HUDEP-2 (cell line): ENCODE data around the gene GLB1L2.

Experiments
- DNase-seq, 76 experiments: peaks; one replicate each; lab custom pipeline; 2025; ENCODE audit not compliant: unreplicated experiment in 76 of 76; lab: John Stamatoyannopoulos, UW

Gene GLB1L2

DNA sequence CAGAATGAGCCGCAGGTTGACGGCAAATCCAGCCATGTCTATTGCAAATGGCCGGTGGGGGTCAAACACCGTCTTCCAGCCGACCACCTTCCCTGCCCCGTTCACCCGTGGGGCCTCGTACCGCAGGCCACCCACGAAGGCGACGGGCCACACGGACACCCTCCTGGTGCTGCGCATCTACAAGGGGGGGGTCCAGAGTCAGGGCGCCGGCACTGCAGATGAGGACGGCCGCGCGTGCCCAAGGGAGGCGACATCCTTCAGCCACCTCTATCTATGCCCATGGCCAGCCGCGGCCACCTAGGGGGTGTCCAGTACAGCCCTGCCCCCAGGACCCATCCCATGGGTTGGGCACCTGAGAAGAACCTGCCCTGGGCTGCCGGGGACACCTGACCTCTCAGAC, 51.0 kb downstream of the GLB1L2 start:
- no peak for DNase-seq

DNA sequence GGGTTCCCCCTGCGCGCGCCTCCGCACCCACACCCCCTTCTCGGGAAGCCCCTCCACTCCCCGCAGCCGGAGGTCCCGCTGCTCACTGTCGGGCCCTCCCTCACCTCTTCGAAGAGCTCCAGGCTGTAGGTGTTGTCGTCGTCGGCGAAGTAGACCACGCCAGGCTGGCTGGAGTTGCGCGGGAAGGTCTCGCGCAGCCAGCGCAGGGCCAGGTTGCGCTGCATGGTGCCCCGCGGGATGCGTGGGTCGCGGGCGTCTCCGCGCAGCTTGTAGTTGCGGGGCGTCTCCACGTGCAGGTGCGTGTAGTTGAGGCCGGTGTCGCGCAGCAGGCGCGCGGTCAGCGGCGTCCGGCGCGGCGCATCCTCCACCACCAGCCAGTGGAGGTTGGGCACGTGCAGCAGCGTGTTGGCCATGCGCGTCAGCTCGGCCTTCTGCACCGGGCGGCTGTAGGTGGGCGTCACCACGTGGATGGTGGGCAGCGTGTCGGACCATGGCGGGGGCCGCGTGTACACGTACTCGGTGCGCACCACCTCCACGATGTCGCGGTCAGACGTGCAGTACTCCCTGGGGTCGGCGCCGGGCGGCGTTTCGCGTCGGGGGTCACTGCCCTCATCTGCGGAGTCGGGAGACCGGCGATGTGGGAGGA, 51.9 kb downstream of the GLB1L2 start:
- DNase-seq: no peak

DNA sequence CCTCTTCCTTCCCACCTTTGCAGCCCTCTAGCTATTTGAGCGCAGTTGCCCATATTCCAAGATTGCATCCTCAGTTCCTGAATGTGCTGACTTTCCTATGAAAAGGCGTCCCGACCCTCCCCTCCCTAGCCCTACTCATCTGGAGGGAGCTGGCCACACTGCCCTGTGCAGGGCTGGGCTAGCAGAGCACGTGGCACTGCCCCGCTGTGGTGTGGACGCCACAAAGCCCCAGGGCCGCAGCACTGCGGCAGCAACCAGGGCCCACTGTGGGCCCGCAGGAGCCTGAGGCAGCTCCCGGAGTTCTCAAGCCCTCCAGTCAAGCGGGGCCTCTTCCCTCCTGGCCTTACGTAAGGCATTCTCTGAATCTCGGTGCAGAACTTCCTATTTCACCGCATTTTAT, 52.6 kb downstream of the GLB1L2 start:
- no peak for DNase-seq

DNA sequence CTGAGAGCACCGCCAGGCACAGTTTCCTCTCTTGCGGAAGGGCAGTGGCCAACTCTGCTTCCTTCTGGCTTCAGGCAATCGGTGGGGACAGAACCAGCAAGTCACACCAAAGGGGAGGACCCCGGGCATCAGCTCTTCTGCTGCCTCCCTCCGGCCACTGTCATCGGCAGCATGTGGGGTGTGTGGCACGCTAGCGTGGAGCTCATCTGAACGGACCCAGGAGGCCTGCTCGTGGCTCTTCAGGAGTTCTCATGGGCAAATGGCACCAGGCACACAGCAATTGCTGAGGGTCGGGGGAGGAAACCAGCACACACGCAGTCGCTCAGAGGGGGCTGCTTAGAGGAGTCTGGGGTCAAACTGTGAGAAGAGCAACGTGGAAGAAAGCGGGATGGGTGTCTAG, 53.4 kb downstream of the GLB1L2 start:
- DNase-seq: no peak

DNA sequence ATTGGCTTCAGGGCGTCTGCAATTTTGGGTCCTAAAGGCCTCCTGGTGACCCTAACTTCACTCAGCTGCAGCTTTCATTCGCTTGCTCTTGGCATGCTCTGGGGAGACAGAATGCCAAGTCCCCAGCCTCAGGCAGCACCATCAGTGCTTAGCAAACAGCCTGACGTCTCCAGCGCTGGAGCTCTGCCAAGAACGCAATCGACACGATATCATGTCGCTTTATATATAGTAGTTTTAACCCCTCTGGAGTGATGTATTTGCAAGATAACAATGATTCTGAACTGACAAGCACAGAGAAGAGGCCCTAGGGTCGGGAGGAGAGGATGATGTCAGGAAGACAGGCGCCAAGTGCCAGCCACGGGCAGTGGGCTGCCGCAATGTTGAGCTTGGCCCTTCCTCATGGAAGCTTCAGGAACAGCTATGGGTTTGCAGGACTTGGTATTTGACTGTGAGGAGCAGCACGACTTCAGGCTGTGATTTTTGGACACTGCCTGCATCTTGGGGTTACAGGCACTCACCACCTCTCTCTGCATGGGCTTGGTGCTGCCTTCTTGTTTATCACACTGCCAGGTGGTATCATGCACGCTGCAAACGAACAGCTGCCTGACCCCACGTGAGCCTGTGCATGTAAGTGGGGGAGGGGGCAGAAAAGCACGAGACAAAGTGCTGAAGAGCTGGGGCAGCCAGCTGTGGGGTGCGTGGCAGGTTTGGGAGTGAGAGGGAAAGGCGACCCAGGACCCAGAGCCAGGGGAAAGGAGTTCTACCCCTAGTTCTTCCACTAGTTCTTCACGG, 54.2 kb downstream of the GLB1L2 start:
- no peak for DNase-seq

DNA sequence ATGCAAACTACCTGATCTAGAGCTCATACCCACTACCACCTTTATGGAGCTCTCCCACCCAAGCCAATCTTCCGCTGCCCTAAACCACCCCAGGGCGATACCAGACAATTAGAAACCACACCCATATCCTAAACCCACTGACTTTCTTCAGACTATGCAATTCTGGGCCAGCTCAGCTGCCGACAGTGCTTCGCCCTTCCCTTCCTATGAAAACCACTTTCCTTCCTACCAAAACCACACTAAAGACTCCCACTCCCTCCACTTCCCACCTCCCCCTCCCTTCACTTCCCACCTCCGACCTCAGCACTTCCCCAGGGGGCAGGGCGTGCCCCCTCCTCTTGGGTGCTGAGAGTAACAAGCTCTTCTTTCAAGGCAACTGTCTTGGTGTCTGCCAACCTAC, 55.2 kb downstream of the GLB1L2 start:
- no peak for DNase-seq

DNA sequence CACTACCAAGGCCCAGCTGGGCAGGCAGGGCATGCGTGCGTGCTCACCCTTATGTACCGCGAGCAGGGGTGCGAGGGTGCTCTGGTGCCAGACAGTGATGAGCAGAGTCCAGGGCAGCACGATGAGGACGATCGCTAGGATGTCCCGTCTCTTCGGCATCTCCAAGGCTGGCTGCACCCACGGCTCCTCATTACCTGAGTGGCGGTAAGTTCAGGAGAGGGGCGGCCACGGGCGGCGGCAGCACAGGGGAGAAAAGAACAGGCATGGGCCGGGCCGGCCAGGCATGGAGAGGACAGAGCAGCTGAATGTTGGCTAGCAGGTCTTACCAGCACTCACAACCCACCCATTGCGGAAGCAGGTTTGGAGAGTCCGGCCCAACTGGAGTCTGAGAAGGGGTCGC, 55.7 kb downstream of the GLB1L2 start:
- DNase-seq: no peak

DNA sequence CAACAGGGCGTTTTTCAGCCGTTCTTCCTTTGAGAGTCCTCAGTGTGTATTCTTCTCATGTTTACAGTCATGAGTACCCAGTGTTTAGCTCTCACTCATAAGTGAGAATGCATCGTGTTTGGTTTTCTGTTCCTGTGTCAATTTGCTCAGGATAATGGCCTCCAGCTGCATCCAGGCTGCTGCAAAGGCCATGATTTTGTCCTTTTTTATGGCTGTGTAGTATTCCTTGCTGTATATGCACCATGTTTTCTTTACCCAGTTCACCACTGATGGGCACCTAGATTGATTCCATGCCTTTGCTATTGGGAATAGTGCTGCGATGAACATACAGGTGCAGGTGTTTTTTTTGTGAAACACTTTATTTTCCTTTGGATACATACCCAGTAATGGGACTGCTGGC, 56.8 kb downstream of the GLB1L2 start:
- no peak for DNase-seq

DNA sequence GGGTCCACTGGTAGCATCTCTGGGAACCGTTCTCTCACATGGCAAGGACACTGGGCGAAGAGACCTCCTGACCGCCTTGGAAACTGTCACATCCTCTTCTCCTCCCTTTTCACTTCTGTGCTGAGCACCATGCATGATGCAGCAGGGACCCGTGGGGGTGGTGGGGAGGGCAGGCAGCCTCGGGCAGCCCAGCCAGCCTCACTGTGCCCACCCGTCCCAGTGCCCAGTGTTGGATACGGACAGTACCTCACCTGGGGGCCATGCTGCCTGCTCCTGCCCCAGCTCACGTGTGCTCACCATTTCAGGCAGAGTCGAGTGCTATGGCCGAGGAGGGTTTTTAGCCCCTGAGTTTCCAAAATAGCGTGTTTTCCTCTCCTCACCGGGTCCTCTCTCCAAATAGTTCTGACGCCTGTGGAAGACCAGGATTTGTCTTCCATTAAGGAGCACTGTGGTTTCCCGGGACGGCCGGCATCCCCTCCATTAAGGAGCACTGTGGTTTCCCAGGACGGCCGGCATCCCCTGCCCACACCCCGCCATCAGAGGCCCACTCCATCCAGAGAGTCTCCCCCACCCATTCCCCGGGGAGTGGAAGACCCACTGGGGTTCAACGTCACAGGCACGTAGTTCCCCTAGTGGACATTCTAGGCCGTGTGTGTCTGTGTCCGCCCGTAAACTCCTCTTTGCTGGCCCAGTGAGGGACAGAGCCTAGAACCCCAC, 57.8 kb downstream of the GLB1L2 start:
- DNase-seq: no peak

DNA sequence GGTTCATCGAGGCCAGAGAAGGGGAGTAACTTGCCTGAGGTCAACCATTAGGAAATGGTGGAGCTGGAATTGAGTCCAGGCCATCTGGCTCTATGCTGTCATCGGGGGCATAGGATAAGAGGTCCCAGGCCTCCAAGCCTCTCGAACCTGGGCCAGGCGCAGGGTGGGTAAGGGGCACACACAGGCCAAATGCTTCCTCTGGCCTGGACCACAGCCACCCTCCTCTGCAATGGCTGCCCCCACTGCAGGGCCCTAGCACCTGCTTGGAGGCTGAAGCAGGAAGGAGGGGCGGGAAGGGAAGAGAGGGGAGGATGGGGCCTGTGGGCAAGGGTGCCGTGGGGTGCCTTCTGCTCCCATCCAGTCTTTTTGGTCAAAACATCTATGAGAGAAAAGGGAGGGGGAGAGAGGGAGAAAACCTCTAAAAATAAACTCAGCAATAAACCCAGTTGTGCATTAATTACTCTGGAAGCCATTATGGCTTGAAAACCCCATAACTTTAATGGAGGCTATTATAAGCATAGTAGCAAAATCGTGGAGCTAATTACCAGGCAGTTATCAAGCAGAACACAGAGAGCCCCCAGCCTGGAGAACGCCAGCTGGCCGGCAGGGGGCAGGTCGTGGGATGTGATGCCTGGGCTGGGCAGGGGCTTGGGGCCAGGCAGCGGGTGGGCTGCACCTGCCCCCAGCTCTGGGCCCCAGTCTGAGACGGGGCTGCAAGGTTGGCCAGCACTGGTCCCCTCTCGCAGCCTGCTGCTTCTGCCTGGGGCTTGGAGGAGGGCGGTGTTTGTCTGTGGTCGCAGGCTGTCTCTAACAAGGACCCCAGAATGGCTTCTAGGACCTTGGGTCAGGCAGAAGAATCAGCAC, 59.1 kb downstream of the GLB1L2 start:
- no peak for DNase-seq

DNA sequence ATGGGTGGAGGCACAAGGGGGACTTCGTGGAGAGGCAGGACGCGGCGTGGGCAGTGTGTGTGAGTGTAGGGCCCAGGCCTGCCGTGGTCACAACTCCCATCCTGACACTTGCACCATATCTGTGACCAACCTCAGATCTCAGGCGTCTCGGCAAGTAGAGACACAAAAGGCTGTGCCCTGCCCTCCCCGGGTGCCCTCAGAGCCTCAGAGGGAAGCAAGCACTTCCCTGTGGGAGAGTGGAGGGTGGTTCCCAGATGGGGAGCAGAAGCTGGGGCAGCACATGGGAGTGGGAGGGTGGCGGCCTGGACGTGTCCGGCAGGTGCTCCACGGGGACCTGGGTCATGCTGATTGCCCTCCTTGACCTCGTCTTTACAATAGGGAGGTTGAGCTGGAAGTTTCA, 59.9 kb downstream of the GLB1L2 start:
- no peak for DNase-seq

DNA sequence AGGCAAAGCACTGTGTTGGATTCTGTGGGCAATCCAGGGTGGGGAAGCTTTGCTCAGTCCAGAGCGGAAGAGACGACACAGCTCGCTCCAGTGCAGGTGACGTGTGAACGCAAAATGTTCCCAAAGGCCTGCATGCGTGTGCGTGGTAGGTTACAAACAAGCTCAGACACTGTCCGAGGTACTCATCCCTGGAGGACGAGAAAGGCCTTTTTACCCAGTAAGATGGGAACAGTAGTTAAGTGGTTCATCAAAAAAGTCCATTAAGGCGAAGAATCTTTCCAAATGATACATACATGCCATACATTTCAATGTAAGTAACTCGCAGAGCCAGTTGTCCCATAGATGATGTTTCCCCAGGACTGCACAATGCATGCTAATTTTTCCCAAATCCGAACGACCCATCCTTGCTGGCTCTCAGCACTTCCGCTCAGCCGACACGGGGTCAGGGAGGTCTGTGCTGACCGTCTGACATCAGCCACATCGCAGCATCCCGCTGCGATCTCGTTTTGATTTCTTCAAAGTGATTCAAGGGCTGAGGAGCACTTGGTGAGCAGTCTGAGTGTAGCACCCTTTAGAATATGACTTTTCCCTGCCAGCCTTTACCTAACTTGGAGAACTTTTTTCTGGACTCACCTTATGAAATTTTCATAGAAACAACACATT, 61.3 kb downstream of the GLB1L2 start:
- DNase-seq: no peak

DNA sequence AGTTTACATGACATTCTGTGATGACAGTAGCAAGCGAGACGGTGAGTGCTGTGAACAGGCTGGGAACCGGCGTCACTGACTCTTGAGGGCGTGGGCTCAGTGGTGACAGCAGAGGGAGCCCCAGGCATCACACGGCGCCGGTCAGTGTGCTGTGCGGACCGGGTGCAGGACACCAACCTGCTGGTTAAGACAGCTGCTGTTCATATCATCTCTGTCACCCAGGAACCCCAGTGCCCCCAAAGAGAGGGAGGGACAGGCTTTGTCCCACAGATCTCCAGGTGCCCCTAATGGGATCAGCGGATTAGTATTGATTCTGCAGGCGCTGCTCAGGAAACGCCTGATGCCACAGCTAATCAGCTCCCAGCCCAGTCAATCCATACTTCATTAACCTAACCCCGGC, 61.9 kb downstream of the GLB1L2 start:
- no peak for DNase-seq

DNA sequence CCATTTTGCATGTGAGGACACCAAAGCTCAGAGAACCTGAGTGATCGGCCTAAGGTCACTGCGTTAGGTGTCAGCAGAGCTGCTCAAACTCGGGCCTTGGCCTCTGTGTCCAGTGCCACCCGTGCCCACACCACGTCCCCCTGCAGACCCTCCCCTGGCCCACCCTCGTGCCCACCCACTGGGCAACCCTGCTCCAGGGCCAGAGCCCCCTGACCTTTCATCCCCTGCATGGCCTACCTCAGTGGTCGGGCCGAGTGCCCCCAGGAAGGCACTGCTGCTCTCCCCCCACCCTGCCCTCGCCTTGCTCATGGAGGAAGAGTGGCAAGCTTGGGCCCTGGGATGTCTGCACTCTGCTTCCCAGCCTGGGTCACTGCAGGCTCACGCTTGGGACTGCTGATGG, 62.5 kb downstream of the GLB1L2 start:
- no peak for DNase-seq

DNA sequence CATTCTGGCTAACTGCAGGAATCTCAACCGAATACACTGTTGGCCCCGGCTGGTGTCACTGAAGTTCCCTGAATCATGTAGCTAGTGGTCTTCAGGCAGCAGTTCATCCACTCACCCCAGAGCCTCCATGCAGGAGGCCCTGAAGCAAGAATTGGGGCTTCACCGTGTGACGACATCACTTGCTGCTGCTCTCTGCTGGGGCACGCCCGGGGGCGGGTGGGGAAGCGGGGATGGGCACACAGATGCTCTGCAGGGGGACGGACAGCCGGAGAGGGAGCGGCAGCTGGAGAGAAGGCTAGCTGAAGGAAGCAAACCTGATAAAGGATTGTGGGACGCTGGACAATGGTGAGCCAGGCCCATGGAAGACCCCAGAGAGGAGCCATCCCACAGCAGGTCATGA, 63.2 kb downstream of the GLB1L2 start:
- DNase-seq: no peak

DNA sequence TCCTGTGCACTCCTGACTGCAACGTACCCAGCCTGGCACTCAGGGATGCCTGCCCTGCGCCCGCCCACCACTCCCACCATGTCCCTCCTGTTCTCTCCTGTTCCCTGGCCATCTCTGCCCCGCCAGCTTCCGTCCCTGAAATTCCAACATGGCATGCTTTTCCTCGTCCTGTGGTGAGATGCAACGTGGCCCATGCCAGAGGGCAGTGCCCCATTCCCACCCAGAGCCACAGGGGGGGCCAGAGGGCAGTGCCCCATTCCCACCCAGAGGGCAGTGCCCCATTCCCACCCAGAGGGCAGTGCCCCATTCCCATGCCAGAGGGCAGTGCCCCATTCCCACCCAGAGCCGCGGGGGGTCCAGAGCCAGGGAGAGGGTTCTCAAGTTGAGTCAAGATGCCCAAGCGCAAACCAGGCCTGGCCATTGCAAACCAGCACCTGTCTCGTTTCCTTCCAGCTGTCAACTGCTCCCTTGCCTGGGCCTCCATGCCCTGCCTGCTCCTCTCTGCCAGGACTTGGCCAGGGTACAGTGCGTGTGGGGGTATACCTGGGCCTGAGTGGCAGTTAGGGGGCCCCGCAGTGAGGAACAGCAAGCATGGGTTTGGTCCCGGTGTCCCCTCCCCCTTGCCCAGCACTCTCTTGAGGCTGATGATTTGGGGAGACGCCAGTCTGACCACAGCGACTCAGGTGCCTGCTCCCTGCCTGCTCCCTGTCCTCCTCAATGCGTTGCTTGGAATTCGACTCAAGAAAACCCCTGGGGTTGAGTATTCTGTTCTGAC, 65.7 kb downstream of the GLB1L2 start:
- no peak for DNase-seq

DNA sequence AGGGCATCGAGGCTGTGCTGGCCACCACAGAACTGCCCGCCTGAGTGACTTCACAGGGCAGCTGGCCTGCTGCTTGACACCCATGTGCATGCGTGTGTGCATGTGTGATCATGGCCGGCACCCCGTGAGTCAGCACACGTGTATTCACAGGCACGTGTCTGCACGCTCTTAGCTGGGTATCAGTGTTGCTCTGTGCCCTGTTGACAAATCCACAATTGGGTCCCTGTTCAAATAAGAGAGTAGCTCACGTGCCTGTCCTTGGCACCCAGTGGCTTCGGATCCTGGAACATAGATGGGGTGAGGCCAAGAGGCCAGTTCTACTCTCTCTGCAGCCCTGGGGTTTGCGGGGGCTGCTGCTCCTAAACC, 66.3 kb downstream of the GLB1L2 start:
- no peak for DNase-seq

DNA sequence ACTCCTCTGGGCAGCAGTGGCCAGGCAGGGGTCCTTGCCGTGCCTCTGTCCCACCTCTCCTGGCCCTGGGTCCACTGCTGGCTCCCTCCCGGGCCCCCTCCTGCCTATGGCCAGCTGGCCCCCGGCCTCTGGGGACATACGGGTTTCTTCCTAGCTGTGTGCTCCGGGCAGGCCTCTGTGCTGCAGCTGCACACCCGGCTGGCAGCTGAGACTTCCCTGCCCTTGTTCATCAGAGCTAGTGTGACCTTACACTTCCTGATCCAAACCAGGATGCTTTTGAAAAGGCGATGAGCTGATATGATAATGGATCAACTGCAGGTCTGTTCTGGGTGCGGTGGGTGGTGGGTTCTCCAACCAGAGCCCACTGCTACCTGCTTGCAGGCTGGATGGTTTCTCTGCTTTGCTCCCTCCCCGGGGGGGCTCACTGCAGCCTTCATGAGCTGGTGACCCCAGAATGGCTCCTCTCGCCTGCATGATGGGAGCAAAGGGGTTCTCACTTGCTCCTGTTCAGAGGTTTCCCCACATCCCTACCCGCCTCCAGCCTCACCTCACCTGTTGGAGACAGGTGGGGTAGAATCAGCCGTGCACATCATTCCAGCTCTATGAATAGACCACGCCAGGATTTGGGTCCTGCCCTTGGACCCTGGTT, 67.0 kb downstream of the GLB1L2 start:
- no peak for DNase-seq

DNA sequence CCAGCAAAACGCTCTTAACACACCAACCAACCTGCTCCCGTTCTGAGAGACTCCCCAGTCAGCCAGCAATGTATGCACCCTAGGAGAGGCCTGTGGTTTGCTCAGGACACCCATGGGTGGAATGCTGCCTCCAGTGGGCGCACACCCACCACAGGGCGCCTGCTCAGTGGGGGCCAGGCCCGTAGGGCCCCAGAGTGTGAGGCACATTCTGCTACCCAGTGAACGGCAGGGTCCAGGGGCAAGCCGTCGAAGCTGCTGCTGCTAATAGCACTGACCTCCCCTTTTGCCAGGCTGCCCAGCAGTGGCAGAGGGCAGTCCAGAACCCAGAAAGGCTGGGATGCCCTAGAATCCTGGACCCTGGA, 67.5 kb downstream of the GLB1L2 start:
- no peak for DNase-seq
